SH-SY5Y (cell line): ENCODE measurements around the gene SLCO3A1.

Source experiments
- GATA2 ChIP-seq: IDR thresholded peaks from 2 replicates; pipeline ENCODE4 v1.6.1; 2011; ENCODE audit warnings: mild to moderate bottlenecking, low read depth, low read length
- GATA3 ChIP-seq: IDR thresholded peaks from 2 replicates; pipeline ENCODE4 v1.6.1; 2011; ENCODE audit warnings: low read depth, mild to moderate bottlenecking, low read length, moderate library complexity

DNA sequence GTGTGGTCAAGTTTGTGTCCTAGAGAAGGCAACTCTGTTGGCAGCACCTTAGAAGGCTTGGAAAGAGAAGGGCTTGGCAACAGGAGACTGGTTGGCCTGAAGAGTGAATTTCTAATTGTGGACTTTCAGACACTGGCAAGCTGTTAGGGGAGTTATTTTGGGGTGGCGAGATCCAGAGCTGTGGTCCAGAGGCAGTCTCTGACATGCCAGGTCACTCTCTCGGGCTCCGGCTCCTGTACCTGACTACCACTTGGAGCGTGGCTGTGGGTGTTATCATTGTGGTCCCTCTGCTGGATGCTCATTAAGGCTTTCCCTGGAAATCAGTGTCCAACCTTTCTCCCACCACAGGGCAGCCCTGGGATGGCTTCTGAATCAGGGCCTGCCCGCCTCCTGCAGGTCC, 209.0 kb downstream of the SLCO3A1 start:
- no peak for TF ChIP-seq GATA3
- no peak for TF ChIP-seq GATA2
